HG03571 (cell line): ENCODE measurements around the gene CAPN5.

Source experiments
- ATAC-seq: cut with Tn5 transposase; IDR thresholded peaks from one replicate; pipeline ENCODE4 v1.9.1; 2021; ENCODE audit not compliant: unreplicated experiment

Gene CAPN5

DNA sequence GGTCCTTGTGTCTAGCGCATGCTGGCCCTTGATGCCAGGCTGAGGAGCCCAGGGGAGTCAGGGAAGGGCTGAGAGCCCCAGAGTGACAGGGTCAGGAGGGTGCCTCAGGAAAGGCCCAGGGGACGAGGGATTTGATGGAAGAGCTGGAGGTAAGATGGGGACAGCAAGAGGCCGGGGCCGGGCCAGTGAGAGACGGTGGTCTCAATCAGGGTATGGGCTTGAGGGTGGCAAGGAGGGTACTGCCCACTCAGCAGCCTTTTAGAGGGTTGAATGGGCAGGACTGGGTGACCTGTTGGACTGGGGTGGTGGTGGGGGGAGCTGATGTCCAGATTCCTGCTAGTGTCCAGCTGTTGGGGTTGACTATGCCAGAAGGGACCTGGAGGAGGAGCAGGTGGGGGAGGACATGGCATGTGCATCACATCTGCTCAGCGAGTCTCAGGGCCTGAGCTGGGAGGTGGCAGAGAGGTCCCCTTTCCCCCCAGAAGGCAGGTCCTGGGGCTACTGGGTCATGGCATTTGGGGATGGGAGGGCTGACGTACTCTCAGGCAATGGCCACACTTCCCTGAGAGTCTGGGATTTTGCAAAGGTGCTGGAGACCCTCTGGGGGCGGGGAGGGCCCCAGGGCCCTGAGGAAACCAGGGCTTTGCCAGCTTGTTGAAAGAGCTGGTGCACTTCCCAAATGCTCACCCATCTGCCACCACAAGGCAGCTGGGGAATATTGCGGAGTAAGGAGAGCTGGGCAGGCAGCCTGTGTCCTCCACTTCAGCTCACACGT, 79.7 kb downstream of the CAPN5 start:
- ATAC-seq = no peak

DNA sequence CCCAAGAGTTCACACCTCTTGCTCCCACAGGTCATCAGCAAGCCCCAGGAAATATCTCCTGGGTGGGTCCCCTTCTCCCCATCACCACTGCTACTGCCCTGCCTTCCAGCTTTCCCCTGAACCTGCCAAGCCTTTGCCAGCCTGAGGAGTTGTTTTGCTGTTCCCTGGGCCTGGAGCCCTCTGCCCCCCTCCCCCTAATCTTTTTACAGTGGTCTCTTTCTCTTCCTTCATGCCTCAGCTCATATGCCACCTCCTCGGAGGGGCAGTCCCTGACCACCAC, 80.2 kb downstream of the CAPN5 start:
- no peak for ATAC-seq

DNA sequence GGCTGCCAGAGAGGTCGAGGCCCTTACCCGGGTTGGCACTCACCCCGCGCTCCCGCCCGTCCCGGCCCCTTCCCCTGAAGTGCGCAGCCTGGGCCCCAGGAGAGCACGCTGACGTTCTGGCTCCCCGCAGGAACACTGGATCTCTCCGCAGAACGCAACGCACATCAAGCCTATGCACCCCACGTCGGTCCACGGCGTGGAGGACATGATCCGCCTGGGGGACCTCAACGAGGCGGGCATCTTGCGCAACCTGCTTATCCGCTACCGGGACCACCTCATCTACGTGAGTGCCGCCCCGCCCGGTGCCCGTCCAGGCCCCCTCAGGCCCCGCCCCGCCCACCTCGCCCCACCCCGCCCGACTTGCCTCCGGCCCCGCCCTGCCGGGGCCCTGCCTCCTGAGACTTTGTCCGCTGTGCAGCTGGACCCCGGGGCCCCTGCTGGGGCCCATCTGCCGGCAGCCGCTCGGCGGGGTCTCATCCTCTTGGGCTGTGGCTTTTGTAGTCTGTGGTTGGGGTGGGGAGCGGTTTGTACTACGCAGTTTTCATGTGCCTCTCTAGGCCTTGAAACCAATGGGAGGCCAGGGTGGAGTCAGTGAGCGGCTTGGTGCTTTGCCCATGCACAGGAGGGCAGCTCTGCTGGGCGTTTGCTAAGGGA, 81.0 kb downstream of the CAPN5 start:
- ATAC-seq = no peak

DNA sequence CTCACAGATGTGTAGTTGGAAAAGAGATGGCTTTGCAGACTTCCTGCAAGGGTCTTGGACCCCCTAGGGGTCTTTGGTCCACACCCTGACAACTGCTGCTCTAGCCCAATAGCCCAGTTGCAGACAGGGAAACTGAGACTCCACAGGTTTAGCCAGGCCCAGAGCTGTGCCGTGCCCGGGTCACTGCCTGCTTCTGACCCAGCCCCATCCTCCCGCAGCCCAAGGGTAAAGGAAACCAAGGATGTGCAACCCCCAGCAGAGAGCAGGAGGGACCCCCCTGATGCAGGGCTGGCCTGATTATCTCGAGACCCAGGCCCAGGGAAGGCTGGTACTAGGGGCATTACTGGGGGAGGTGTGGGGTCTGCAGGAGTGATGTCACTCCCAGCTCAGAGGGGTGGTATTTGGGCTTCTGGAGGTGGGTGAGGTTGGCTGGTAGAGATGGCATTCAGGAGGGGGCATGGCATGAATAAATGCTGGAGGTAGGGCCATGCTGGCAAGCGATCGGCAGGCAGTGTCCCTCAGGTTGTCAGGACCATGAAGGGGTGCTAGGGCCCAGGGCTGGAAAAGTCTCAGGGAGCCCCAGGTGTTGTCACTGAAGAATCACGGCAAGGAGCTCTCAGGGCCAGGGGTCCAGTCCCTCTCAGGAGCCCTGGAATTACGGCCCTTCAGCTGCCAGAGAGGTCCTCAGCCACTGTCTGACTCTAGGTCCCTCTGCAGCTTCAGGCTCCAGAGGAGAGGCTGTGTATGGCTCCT, 82.4 kb downstream of the CAPN5 start:
- no peak for ATAC-seq

DNA sequence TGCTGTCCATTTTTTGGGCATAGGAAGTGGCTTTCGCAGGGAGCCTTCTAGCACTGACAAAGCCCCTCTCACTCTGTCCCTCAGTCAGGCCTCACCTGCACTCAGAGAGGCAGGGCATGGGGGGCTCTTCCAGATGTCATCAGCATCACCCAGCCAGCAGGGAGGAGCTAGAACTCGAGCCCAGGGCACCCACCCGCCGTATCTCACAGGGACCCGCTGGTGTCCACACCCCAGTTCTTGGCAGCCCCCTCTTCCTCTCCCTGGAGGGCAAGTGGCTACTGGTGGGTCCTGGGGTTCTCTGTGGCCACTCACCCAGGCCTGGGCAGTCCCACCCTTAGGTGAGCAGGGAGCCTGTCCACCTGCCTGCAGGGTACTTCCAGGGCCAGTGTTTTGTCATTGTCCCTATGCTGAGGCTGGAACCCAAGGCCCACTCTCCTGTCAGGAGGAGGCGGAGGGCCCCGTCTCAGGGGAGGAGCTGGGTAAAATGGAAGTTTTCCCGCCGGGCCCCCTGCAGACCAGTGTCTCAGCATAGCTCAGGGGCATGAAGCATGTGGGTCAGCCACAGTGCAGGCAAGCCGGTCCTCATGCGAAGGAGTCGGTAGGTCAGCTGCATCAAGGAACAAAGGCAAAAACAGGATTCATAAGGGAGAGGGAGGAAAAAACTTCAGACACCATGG, 83.1 kb downstream of the CAPN5 start:
- no peak for ATAC-seq

DNA sequence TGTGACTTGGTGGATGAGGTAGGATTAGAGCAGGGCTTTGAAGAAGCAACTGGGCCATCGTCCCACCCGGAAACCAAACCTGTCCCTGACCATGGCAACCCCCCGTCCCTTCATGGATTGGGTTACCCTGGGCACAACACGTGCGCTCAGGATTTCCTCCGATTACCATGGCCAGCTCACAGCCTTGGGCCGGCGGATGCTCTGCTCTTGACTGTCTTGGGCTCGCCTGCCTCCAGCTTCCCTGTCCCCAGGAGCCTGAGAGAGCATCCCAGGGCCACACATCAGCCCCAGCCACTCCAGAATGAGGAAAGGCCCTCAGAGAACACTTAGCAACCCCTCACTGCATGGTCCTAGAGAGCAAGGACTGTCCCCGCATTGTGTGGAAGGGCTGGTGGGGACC, 84.1 kb downstream of the CAPN5 start:
- ATAC-seq = no peak

DNA sequence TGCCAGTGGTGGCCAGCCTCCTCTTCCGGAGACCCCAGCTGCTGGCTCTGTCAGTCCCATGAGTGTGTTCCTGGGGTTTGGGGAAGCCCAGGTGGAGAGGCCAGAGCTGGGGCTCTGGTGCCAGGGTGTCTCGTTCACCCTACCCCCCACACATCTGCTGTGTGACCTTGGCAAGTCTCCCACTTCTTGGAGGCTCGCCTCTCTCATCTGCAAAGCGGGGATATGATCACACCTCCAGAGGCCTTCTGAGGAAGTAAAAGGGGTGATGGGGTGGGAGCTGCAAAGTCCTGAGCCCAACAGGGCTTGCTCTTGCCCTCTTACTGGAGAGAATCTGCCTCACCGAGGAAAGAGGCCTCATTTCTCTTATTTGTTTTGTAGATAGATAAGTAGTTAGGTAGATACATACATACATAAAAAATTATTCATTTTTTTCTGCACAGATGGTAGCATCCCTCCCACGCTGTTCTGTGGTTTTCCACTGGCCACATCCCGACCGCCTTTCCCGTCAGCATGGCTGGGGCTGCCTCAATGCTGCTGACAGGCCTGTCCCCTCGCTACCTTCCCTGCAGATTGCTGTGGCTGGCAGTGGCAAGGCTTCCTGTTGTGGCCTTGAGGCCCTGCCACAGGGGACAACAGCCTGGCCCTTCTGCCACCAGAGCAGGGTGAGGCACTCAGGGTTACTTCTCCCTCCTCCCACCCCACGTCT, 85.2 kb downstream of the CAPN5 start:
- no peak for ATAC-seq

DNA sequence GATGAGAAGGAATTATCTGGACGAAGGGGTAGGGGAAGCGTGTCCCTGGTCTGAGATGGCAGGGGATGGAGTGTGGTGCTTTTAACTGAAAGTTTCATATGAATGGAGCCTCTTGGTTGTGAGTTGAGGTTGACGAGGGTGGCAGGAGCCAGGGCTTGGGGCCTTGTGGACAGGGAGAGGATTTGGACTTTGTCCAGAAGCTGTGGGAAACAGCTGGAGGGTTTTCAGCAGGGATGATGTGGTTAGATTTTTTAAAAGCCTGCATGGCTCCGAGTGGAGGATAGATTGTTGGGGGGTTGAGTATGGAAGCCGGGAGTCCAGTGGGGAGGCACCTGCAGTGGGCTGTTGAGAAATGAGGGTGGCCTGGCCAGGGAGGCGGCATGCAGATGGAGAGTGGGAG, 86.1 kb downstream of the CAPN5 start:
- no peak for ATAC-seq

DNA sequence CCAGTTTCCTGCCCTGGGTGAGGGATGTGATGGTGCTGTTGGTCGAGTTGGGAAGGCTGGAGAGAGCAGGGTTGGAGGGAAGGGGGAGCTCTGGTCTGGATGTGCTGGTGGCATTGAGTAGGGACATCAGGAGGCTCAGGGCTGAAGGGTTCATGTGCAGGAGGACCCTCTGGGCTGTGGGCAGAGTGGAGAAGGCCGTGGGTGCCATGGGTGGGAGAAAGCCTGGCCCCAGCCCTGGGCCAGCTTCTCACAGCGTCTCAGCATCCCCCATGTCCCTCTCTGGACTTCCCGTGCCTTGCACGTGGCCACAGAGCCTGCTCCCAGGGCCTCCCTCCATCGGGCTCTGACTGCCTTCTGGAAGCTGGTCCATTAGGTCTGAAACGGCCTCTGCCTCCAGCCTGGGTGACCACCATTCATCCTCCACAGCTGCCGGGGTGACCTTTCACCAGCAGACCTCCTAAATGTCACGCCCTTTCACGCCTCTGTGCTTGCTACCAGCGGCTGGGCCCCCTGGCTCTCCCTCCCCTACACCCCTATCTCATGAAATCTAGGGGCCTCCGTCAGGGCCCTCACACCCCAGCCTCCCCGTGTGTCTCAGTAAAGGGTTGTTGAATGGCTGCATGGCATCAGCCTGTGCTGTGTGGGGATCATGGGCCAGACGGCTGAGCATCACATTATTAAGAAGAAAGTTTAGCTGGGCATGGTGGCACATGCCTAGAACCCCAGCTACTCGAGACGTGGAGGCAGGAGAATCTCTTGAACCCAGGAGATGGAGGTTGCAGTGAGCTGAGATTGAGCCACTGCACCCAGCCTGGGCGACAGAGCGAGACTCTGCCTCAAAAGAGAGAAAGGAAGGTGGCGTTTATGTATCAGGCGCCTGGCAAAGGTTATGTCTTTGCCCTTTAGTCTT, 86.8 kb downstream of the CAPN5 start:
- ATAC-seq = no peak

DNA sequence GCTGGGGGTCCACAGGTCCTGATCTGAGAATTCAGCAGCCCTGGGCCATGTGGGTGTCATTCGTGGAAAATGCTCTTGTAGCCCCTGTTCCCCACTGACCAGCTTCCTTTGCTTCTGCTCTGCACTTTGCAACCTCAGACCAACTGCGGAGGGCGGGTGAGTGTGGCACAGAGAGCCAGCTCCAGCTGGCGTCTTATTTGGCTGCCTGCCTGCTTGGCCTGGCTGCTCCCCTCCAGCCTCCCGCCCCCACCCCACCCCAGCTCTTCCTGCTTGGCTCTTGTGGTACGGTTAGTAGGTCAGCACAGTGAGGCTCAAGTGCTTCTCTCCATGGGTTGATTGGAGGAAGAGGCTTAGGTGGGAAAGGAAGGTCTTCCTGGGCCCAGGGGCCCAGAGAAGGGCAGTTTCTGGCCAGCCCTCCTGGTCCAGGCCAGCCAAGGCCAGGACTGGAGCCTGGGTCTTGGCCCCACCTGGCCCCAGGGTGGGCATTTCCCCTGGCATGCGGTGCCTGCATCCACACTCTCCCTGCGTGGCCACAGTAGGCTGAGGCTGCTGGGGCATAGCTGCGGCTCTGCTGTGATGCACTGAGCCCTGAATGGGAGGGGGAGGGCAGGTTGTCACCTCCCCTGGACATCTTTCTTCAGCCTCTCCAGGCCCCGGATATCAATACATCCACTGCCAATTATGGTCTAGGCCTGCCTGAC, 87.8 kb downstream of the CAPN5 start:
- ATAC-seq = no peak

DNA sequence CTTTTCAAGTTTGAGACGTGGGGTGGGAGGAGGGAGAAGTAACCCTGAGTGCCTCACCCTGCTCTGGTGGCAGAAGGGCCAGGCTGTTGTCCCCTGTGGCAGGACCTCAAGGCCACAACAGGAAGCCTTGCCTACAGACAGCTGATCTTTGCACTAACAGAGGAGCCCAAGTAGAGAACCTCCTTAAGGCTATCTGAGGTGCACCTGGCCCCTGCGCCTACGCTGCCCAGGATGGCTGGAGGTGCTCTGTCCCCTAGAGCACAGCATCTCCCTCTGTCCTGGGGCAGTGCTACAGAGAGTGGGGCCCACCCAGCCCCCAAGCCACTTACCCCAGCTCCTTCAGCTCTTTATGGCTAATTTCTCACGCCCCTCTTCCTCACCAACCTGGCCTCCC, 88.3 kb downstream of the CAPN5 start:
- no peak for ATAC-seq

DNA sequence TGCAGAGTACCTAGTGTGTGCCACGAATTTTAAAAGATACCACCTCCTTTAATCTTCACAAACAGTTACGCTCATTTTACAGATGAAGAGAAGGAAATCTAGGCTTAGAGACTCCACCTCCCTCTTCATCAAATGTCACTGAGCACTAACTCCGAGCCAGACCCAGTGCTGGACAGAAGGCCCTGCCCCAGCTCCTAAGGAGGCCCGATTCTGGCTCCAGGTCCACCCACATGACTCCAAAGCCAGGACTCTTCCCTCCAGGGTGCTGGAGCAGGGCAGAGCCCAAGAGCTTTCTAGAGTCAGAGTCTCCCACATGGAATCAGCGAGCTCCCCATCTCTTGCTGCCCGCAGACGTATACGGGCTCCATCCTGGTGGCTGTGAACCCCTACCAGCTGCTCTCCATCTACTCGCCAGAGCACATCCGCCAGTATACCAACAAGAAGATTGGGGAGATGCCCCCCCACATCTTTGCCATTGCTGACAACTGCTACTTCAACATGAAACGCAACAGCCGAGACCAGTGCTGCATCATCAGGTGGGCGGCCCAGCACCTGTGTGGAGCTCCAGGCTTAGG, 88.9 kb downstream of the CAPN5 start:
- ATAC-seq = no peak

DNA sequence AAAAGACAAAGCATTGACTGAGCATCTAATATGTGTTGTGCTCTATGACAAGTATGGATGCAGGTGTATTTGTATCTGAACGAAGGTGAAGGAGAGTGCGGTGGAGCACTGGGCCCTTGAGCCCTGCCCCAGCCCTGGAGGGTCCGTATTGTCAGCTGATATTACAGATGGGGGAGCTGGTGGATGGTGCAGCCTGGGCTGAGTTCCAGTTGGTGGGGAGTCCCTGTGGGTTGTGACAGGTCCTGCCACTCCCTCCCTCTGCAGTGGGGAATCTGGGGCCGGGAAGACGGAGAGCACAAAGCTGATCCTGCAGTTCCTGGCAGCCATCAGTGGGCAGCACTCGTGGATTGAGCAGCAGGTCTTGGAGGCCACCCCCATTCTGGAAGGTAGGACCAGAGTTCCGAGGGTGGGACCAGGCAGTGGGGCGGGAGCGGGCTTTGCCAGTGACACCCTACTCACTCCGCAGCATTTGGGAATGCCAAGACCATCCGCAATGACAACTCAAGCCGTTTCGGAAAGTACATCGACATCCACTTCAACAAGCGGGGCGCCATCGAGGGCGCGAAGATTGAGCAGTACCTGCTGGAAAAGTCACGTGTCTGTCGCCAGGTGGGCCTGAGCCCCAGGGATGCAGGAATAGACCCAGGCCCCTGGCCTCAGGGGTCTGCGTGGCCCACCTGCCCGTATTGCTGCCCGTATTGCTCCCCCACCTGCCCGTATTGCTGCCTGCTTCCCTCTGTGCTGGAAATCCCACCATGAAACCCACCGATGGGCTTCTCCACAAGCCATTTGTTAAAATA, 89.8 kb downstream of the CAPN5 start:
- no peak for ATAC-seq

DNA sequence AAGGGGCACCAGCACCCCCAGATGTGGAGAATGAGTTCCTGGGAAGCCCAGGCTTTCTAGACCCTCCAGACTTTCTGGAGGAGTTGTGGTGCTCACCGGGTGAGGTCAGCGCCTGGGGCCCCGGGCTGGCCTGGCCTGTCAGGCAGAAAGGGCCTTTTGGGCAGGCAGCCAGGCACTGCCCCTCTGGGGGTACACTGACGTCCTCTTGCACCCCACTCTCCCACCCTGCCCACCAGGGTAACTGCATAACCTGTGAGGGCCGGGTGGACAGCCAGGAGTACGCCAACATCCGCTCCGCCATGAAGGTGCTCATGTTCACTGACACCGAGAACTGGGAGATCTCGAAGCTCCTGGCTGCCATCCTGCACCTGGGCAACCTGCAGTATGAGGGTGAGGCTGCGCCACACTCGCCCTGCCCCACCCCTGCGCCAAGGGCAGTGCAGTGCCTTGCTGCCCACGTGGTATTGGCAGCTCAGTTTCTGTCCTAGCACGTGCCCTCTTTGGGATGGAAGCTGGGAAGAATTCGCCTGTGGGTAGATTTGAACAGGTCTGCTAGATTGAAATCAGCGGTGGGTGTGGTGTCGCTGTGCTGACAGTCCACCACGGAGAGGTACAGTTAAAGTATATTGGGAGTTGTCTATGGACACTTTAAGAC, 91.4 kb downstream of the CAPN5 start:
- ATAC-seq = no peak

DNA sequence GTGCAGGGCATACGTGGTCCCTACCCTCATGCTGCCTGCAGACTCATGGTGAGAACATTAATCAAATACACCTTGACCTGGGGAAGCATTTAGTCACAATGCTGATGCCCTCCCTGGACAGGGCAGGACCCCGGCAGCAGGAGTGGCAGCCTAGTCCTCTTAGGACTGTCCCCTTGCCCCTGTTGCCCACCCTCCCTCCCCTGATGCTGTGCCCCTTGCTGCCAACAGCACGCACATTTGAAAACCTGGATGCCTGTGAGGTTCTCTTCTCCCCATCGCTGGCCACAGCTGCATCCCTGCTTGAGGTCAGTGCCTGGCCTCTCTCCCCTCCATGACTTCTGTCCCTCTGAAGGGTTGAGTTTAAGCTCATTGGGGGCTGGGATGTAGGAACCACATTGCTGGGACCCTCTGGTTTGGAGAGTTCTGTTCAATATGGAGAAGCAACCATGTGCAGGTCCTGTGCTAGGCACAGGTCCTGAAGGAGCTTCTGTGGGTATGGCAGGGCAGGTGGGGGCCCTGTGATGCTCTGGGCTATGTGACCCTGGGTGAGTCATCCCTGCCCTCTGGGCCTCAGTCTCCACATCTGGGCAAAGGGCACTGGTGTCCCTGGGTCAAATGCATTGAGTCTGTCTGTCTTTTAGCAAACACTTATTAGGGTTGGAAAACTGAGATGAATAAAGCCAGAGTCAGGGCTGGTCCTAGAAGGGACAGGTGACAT, 92.6 kb downstream of the CAPN5 start:
- ATAC-seq = no peak

DNA sequence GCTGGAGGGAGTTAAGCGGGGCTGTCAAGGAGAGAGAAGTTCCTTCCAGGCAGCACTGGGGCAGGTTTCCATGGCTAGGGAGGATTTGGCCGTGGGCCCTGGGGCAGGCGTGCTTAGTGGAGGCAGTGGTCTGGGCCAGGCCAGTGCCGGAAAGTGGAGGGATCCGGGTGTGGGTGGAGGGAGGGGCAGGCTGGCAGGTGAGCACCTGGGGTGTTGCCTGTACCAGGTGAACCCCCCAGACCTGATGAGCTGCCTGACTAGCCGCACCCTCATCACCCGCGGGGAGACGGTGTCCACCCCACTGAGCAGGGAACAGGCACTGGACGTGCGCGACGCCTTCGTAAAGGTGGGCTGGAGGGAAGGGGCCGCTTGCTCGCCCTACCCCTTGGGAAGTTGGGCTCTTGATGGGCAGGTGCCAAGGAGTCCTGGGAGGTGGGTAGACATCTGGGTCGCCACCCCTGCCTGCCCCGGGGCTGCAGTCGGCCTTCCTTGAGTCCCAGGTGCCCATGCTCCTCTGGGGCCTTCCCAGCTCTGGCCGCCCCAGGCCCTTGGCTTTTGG, 93.2 kb downstream of the CAPN5 start:
- ATAC-seq = no peak

DNA sequence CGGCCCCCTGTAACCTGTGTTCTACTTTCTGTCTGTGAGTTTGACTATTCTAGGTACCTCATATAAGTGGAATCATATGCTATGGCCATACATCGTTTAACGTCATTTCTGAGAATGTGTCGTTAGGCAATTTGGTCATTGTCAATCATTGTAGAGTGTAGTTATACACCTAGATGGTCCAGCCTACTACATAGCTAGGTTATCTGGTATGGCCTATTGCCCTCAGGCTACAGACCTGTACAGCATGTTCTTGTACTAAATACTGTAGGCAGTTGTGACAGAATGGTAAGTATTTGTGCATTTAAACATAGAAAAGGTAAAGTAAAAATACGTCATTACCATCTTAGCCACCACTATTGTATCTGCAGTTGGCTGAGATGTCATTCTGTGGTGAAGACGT, 96.5 kb downstream of the CAPN5 start:
- no peak for ATAC-seq
